NCI-H226 (cell line): Measurements from ENCODE around the gene ACBD6.
A peak's percentile ranks its signal among the peaks of the same experiment; 100 is the strongest.

Experiments used
- DNase-seq: peaks from one replicate; pipeline ENCODE4 v3.0.0-alpha.2; 2015

The ACBD6 gene

GRCh38 chr1:180366371-180367068 is 135.9 kb downstream of the ACBD6 start:
- DNase-seq, result no peak

- no peak for DNase-seq
Observed at GRCh38 chr1:180365039-180365438, 137.3 kb downstream of the ACBD6 start.

GRCh38 chr1:180363246-180363995 is 139.0 kb downstream of the ACBD6 start:
- no peak for DNase-seq

- DNase-seq, result peak; percentile 25
Observed at GRCh38 chr1:180360333-180361075, 141.9 kb downstream of the ACBD6 start.

GRCh38 chr1:180358649-180359048 is 143.7 kb downstream of the ACBD6 start:
- no peak for DNase-seq

GRCh38 chr1:180353945-180354344 is 148.4 kb downstream of the ACBD6 start:
- DNase-seq, result no peak

GRCh38 chr1:180352588-180352987 is 149.8 kb downstream of the ACBD6 start:
- DNase-seq, result no peak

DNA sequence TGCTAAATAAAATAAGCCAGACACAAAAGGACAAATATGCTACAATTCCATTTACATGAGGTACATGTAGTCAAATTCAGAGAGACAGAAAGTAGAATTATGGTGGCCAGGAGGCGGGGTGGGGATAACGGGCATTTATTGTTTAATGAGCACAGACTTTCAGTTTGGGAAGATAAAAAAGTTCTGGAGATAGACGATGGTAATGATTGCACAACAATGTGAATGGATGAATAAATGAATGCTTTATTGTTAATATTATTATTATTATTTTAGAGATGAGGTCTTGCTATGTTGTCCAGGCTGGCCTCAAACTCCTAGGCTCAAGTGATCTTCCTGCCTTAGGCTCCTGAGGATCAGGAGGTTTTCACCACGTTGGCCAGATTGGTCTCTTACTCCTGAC is 150.4 kb downstream of the ACBD6 start:
- DNase-seq, result no peak

GRCh38 chr1:180345148-180345547 is 157.2 kb downstream of the ACBD6 start:
- no peak for DNase-seq

DNA sequence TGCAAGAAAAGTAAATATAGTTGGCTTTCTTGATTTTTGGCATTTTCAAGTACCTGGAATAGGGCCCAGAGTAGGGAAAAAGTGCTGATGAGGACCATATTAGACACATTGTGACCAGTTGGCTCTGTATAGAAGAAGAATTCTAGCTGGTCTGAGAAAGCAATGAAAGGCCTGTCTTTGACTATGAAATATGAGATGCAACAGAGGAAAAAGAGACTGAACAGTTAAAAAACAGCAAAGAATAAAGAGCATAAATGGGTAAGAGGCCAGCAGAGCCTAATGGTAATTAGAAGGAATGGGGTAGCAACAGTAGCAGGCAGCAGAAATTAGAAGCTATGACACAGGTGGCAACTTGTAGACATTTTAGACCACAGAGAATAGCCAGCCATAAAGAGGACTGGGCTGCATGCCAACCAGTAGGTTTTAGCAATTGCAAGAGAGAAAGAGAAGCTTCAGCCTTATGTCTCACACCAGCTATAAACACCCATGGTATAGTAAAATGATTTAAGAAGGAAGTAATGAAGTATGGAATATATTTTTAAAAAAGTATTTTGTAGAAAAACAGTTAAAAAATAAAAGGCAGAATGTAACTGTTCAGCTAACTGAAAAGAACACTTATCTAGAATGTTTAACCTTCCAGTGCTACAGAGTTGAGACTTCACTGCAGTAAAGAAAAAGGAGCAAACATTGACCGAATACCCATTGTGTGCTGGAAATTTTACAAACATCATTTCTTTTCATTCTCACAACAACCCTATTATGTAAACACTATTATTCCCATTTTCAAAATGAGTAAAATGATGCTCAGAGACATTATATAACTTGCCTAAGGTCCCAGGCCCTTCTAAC is 158.2 kb downstream of the ACBD6 start:
- DNase-seq, result no peak

DNA sequence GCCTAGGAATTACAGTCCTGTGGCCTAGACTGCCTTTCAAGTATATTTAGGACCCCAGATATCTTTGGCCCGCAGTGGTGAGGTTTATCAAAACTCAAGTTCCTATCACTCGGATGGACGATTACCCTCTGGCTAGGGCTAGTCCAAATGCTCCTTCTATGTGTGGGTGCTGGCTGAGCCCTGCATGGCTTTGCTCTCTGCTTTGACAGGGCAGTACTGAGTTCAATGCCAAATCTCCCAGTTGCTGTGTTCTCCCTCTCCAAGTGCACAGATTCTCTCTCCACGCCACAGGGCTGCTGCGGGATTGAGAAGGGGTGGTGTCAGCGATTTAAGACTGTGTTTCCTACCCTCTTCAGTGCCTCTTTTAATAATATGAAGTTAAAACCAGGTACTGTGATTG is 175.3 kb downstream of the ACBD6 start:
- DNase-seq, result no peak

GRCh38 chr1:180312926-180313325 is 189.5 kb downstream of the ACBD6 start:
- DNase-seq, result no peak

DNA sequence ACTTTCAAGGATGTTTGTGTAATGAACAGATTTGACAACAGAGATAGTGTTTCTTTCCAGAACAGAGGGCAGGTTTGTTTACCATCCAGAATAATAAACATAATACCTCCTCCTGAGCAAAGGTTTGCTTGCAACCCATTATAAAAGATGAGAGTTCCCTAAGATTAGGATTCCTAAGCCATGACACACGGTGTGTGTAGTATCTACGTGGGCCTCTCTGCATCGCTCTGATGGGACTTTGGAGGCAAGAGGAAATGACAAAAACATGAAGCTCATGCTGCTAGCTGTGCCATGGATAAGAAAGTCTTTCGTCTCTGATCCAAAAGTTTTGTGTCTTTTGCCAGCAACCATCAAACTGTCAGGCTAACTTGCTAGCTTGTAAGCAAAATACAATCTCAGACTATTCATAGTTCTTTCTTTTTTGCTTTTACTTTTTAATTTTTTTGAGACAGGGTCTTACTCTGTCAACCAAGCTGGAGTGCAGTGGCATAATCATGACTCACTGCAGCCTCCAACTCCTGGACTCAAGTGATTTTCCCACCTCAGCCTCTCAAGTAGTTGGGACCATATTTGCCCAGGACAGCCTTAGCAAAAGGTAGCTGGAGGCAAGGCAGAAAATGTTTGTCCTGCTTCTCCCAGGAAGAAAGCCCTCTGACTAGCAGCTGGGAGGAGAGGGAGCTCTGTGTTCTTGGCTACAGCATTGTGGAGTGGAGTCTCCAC is 191.2 kb downstream of the ACBD6 start:
- peak; percentile 68 for DNase-seq

DNA sequence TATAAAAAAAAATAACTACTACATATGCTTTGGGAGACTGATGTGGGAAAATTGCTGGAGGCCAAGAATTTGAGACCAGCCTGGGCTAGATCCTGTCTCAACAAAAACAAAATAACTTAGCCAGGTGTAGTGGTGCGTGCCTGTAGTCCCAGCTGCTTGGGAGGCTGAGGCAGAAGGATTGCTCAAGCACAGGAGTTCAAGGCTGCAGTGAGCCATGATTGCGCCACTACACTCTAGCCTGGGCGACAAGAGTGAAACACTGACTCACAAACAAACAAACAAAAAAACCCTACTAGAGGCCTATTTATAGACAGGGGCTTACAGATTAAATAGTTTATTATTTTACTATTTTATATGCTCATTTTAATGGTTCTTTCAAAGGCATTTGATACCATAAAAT is 192.3 kb downstream of the ACBD6 start:
- DNase-seq, result peak; percentile 23

DNA sequence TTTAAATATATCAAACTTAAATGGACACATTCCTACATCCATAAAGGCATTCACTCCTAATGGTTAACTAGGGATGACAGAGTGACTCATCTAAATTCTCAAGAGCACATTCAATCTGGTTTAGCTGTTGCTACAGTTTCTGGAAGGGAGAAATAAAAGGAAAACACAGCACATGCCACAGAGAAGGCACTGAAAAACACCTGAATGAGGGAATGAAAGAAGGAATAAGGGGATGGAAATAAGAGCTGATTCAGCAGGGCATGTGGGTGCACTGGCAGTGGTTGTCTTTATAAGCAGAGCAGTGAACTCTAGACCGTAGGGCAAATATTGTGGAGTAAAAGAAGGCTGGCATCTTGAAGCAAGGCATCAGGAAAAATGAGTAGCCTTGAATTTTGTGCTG is 193.0 kb downstream of the ACBD6 start:
- peak; percentile 68 for DNase-seq

- no peak for DNase-seq
Observed at GRCh38 chr1:180301135-180301742, 201.1 kb downstream of the ACBD6 start.

GRCh38 chr1:180299479-180300221 is 202.7 kb downstream of the ACBD6 start:
- DNase-seq, result no peak

DNA sequence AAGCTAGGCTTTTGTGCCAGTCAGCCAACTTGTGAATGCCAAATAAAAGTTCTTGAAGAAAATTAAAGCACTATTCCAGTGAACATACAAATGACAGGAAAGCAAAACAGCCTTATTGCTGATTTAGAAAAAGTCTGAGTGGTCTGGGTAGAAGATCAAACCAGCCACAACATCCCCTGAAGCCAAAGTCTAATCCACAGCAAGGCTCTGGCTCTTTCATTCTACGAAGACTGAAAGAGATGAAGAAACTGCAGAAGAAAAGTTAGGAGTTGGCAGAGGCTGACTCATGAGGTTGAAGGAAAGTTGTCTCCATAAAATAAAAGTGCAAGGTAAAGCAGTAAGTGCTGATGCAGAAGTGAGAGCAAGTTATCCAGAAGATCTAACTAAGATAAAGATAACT is 206.4 kb downstream of the ACBD6 start:
- DNase-seq, result no peak

DNA sequence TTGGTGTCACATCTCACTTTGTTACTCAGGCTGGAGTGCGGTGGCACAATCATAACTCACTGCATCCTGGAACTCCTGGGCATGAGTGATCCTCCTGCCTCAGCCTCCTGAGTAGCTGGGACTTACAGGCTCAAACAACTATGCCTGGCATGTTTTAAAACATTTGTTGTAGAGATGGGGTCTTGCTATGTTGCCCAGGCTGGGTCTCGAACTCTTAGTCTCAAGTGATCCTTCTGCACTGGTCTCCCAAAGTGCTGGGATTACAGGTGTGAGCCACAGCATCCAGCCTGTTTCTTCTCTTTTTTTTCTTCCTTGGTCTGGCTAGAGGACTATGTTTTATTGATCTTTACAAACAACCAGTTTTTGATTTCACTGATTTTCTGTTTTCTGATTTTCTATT is 207.7 kb downstream of the ACBD6 start:
- no peak for DNase-seq

- no peak for DNase-seq
Observed at GRCh38 chr1:180291004-180291403, 211.4 kb downstream of the ACBD6 start.
